SHP77 treated with DMSO at 0.1 percent for 48 hours (cell line): ENCODE results near the gene DCC.

Experiments used
- DNase-seq: peaks from one replicate; lab custom pipeline; 2025; lab: John Stamatoyannopoulos, UW

The DCC gene, protein sequence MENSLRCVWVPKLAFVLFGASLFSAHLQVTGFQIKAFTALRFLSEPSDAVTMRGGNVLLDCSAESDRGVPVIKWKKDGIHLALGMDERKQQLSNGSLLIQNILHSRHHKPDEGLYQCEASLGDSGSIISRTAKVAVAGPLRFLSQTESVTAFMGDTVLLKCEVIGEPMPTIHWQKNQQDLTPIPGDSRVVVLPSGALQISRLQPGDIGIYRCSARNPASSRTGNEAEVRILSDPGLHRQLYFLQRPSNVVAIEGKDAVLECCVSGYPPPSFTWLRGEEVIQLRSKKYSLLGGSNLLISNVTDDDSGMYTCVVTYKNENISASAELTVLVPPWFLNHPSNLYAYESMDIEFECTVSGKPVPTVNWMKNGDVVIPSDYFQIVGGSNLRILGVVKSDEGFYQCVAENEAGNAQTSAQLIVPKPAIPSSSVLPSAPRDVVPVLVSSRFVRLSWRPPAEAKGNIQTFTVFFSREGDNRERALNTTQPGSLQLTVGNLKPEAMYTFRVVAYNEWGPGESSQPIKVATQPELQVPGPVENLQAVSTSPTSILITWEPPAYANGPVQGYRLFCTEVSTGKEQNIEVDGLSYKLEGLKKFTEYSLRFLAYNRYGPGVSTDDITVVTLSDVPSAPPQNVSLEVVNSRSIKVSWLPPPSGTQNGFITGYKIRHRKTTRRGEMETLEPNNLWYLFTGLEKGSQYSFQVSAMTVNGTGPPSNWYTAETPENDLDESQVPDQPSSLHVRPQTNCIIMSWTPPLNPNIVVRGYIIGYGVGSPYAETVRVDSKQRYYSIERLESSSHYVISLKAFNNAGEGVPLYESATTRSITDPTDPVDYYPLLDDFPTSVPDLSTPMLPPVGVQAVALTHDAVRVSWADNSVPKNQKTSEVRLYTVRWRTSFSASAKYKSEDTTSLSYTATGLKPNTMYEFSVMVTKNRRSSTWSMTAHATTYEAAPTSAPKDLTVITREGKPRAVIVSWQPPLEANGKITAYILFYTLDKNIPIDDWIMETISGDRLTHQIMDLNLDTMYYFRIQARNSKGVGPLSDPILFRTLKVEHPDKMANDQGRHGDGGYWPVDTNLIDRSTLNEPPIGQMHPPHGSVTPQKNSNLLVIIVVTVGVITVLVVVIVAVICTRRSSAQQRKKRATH (N-terminal part only)

DNA sequence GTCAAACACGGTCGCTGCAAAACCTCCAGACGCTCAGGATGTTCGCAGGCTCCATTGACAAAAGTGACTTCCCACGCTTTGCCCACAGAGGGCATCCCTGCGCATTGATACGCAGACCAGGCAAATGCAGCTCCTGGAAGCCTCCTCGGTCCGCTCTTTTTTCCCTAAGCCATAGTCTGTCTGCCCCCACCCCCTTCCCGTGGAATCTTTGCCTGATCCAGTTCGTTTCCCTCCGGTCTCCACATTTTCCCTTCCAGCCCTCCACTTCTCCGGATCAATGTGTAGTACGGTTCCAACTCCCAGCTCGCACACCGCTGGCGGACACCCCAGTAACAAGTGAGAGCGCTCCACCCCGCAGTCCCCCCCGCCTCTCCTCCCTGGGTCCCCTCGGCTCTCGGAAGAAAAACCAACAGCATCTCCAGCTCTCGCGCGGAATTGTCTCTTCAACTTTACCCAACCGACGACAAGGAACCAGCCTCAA is at the start of gene DCC:
Gene DCC, plus strand, starts transcription at position 307 of the 481 bp plus-strand sequence. CDS start 591 bp downstream, outside the sequence.
- no peak for DNase-seq

DNA sequence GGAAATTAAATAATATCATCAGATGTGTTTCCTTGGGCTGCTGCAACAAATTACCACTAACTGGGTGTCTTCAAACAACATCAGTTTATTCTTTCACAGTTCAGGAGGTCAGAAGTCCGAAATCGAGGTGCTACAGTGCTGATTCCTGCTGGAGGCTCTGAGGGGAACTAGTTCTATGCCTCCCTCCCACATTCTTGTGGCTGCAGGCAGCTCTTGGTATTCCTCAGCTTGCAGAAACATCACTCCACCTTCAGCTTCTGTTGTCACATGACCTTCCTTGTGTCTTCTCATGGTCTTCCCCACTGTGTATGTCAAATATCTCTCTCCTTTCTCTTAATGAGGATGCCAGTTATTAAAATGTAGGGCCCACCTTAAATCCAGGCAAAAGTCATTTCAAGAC is 29.3 kb upstream of the DCC start:
- DNase-seq = no peak

DNA sequence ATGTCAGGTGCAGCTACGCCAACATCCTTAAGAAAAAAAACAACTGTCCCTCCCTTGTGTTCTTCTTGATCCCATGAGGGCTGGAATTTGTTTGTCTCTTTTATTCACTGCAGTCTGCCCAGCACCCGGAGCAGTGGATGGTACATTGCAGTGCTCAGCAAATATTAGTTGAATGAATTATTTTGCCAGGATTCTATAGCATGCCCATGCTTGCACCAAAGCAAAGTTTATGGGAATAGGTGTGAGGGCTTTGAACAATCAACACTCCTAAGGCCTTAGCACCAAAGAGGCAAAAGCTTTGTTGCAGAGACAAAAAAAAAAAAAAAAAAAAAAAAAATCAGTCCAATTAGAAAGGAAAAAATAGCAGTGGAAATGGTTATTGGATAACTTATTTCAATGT is 28.7 kb upstream of the DCC start:
- DNase-seq = no peak

- DNase-seq = peak; percentile 73
Observed at GRCh38 chr18:52312346-52312745, 27.7 kb upstream of the DCC start.

DNA sequence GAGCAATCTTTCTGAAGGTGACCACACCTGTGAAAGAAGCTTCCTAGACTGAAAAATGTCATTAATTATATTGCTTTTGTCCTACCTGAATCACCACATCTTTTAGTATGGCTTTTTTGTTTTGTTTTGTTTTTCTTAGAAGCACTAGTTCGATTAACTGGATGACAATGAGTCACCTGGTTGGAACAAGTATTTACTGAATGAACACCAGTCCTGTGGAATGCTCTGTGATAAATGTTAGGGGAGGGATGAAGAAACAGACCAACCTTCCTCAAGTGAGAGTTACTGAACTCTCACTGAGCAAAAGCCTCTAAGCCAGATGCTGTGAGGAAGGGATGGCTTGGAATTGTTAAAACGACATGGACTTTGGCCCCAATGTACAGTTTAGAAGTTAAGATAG is 26.8 kb upstream of the DCC start:
- no peak for DNase-seq

- no peak for DNase-seq
Observed at GRCh38 chr18:52319424-52319983, 20.5 kb upstream of the DCC start.

- DNase-seq = no peak
Observed at GRCh38 chr18:52322307-52322706, 17.7 kb upstream of the DCC start.

DNA sequence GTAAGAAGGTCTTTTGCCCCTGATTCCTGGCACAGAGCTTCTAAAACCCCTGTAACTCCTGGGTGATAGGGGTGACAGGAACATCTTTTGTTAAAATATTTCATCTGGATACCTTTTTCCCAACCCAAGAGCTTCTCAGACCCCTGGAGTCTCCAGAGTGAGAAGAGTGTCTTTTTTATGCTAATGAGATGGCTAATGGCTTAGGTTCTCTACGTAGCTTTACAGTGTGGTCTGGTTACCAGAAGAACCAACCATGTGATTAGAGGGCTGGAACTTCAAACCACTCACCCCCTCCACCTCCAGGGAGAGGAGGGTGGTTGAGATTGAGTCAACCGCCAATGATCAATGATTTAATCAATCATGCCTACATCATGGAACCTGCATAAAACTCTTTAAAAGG is 16.2 kb upstream of the DCC start:
- DNase-seq = no peak

- DNase-seq = no peak
Observed at GRCh38 chr18:52325997-52326396, 14.0 kb upstream of the DCC start.

DNA sequence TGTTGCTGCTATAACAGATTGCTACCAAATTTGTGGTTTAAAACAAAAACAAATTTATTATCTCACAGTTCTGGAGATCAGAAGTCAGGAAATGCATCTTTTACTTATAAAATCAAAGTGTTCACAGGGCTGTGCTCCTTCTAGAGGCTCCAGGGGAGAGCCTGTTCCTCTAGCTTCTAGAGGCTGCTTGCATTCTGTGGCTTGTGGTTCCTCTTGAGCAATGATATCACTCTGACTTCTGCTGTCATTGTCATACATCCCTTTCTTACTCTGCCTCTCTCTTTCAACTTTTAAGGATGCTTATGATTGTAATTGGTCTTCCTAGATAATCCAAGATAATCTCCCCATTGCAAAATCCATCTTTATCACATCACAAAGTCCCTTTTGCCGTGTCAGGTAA is 6.1 kb upstream of the DCC start:
- DNase-seq = no peak

DNA sequence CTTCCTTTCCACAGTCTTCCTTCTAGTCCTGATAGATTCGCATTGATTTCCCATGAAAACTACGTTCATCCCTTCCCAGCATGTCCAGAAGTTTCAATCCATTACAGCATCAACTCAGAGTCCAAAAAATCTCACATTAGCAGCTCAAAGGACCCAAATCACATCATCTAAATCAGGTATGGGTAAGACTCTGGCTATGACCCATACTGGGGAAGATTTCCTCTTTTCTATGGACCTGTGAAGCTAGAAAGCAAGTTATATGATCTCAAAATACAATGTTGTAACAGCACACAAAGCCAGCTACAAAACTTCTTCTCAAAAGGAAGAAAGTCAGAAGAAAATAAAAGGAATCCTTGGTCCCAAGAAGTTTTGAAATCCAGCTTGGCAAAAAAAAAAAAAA is 5.7 kb upstream of the DCC start:
- DNase-seq = no peak

DNA sequence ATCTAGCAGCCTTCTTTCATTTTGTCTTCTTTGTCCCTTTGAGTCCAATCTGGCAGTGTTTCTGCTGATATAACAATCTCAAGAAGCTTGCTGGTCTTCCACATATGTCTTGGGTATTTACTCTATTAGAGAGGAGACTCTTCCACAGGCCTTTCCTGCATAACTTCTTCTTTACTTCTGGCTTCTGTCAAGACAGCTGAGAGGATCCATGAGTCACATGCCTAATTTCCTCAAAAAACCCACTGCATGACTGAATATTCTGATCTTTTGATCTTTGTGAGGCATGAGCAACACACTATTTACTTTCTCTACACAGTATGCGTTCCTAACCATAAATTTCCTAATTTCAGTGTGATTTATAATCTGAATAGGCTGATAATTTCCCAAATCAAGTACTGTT is 5.1 kb upstream of the DCC start:
- DNase-seq = no peak

- no peak for DNase-seq
Observed at GRCh38 chr18:52337276-52337675, 2.7 kb upstream of the DCC start.

GRCh38 chr18:52340406-52341102 is 557 bp downstream of the DCC start:
- DNase-seq = no peak

DNA sequence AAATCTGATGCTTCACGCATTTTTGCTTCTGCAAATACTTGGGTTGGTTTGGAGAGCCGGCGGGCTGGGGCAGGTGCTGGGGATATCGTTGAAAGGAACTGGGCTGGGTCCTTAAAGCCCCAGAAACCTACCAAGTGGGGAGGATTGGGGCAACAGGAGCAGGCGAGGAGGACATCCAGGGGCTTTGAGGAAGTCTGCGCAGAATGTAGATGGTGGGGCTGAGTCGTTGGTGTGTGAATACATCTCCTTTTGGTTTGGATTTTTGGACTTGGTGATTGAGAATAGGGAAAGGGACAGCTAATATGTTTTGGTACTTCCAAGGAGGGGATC is 1.1 kb downstream of the DCC start:
- no peak for DNase-seq

DNA sequence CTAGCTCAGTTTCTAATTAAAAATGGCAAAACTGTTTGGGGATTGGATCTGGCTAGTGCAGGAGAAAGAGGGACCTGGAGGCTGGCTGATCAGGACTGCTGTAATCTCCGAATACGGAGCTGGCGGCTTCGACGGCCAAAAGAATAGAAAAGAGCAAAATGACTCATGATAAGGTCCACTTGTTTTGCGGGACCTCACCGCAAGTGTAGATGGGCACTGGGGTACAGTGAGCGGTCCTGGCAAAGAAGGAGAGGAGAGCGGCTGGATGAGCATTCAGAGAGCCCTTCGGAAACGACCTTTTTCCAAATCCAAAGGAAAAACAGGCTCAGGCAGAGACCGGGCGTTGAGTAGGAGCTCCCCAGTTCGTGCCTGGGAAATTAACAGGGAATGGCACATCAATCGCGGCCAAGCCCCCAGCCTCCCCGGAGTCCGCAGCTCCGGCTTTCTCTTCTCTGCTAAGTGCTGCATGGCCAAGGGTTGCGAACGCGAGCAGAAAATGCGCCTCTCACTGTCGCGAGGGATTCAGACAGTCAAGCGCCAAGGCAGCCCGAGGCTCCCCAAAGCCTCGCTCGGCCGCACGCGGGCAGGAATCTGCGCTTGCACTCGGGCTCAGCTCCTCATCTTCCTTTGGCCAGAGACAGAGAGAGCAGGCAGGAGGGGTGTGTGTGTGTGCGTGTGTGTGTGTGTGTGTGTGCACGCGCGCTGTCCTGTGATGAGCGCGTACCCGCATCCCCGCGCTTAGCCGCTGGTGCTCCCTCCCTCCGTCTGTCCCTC is 1.8 kb downstream of the DCC start:
- DNase-seq = no peak

- DNase-seq = no peak
Observed at GRCh38 chr18:52342456-52342855, 2.5 kb downstream of the DCC start.

- no peak for DNase-seq
Observed at GRCh38 chr18:52343138-52343537, 3.1 kb downstream of the DCC start.

DNA sequence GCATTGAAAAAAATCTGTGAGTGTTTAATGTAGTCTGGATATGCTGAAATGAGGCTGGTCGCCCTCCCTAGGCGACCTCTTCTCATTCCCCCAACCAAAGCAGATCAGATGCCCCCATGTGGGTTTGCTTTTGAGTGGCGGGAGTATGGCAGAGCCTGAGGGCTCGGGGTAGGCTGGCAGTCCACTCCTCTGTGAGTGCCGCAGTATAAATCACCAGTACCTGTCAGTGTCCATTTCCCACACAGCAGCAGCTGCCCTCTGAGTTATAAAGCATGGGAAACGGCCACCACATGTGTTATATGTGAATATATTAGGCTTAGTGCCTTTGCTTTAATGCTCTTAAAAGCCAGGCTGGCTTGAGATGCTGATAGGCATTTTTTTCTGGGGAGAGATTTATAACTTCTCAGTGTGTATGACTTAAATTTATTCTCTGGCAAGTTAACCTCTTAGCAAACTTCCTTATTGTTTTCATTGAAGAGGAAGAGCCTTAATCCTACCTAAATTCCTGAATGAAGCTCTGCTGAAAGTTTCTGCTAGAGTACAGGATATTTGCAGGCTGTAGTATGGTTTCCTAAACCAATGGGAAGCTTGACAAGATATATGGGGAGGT is 3.8 kb downstream of the DCC start:
- no peak for DNase-seq

DNA sequence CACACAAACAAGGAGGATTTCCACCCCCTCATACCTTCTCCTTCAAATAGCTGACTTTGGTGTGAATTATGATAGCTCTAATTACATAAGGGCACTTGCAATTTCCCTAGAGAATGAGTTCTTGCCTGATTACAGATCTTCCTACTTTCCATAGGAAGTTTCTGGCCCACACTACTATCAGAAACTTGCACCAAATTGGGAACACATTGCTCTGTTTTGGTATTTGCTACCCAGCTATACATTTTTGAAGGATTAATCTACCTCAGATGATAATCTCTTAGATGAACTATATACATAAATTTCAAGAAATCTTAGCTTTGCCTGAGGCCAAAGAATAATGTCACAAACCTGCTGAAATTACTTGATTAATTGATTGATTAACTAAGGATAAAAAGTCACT is 4.9 kb downstream of the DCC start:
- no peak for DNase-seq

DNA sequence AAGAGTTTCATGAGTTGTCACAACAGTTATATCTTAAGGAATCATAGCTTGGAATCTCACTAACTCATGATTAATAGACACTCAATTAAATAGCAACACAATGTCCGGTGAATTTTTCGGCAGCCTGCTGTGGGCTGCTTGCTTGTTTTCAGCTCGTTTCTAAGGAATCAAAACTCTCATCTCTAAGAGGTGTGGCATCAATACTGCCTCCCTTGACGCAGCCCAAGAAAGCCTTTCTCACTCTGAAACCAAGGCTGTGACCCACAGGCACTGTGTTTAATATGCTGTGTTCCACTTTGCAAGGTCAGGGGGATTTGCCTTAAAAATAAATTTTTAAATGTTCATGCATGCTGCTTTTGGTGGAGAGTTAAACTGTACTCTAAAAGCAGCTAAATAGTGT is 5.4 kb downstream of the DCC start:
- no peak for DNase-seq
